NCI-H748 treated with DMSO at 0.1 percent for 48 hours (cell line): ENCODE measurements around the gene SGPL1.
A peak's percentile ranks its signal among the peaks of the same experiment; 100 is the strongest.

Experiments used
- DNase-seq: peaks from one replicate; lab custom pipeline; 2025; lab: John Stamatoyannopoulos, UW

SGPL1 gene

DNA sequence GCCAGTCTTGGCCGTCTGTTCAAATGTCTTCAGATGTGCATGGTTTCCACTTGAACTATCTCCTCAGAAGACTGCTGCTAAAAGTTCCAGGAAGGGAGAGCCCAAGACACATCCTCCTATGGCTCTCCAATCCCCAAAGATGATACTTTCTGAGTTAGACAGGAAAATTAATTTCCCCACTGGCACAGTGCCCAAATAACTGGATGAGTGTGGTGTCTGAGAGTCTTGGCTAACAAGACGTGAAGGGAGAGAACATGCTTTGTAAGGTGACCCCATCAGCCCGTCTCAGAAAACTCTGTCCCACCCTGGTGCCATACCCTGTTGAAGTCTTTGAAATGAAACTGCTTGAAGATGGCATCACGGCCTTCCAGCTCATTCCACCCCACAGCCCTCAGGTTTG, 69.7 kb downstream of the SGPL1 start:
- DNase-seq: no peak

DNA sequence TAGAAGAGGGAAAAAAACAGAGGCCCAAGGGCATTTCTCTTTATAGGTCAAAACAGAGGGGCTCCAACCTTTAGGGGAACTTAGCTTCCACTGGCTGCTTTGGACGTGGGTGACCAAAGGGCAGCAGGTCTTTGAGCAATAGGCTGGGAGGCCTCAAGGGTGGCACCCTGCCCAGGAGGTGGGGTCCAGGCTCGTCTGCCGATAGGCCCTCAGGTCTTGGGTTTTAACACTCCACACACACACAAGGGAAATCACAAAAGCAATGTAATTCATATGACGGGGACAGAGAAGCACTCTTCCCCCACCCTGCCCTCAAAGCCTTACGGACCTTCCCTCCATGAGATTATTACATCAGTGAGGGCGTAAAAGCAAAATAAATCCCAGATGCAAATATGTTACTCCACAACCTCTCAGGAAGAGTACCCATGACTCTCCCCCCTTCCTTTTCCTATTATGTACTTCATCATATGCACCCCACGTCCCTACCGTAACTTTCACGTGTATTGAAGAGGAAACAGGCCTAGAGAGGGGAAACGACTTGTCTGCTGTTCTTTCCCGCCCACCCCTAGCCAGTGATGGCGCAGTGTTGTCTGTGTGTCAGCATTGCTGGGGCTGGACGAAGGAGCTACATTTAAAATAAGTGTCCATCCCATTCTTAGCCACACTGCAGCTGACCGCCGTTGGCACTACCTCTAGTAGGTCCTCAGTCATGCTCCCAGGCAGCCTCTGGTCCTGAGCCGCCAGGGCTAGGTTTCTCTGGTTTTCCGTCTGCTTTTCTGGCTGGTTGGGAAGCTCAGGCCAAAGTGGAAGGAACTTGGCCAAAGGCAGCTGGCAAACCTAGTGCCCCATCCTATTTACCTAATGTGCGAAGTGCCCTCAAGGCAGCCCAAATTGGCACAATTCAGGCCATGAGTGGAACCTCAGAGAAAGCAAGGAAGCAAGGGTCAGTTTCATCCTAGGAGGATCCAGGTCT, 70.5 kb downstream of the SGPL1 start:
- DNase-seq: no peak

DNA sequence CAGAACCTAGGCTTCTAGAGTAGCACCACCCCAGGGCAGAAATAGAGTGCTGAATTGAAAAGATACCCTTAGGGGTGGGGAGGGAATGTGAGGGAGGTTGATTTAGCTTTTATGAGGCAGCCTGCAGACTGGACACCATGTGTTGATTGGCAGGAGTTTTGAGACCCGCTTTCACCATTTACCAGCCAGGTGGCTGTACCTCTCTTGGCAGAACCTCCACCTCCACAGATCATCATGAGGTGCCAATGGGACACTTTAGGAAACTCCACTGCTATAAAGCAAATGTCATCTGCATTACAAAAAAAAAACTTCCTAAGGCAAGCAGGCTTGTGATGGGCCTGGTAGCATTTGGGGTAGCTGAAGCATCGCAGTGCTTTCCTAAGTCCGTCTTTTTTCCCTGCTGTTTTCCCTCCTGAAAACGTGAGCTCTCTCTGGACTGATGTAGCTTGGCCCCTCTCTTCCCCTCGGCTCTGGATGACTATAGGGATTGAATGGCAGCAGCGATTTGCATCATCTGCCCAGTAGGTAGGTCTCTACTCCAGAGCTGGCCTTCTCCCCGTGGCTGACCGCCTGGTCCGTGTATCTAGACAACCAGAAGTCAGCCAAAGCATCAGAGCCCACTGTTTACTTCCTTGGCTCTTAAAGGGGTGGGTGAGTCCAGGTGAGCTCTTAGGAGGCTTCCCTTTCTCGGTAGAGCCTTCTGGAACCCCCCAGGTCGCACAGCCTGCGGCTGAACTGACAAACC, 71.3 kb downstream of the SGPL1 start:
- DNase-seq: no peak

DNA sequence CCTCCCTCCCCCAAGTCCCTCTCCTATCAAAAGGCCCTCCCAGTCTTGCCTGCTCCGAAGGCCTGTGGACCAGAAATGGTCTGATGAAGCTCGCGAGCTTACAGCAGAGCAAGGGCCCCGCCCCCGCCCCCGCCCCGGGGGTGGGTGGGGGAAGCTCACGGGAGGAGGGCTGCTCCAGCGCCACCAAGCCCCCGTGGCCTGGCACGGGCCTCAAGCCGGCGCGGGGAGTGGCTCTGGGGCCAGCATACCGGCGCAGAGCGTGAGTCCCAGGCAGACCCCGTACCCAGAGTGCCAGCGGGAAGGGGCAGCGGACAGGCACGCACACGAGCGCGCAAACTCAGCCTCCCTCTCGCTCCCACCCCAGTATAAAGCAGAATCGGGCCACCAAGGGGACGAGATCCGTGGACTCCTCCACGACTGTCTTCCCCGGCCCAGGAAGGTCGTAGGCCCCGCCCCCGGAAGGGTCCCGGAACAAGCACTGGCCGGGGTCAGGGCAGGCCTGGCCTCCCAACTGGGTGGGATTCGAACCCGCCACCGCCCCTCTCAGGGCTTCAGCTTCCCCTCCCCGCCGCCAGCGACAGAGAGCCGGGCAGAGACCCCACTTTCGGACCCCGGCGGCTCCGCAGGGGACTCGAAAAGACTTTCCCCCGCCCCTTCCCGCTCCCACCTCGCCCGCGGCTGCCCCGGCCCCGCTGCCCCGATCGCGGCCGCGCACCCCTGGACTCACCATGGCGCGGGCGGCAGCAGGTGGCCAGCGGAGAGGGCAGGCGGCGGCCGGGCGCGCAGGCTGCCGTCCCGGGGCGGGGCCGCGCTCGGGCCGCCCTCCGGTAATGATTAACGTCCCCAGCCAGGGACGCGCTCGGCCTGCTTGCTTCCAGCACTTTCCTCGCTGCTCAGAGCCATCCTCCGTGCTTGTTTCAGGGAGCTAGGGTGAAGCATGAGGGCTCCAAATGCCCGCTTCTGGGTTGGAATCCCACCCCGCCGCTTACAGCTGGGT, 72.4 kb downstream of the SGPL1 start, which contains the start of gene PCBD1:
PCBD1 (minus strand) TSS at position 762 of the 997 bp plus-strand sequence; CDS start at position 730, 32 bp downstream.
- peak; percentile 12 for DNase-seq

DNA sequence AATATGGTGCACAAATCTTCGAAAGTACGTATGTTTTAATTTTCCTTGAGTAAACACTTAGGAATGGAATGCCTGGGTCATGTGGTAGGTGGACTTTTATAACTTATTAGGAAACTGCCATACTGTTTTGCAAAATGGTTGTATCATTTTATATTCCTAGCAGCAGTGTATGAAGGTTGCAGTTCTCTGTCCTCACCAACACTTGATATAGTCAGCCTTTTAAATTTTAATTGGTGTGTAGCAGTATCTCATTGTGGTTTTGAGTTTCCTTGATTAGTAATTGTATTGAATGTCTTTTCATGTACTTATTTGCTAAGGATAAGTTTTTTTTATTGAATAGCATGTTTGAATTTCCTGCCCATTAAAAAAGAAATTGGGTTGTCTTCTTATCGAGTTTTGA, 73.5 kb downstream of the SGPL1 start:
- DNase-seq: no peak

DNA sequence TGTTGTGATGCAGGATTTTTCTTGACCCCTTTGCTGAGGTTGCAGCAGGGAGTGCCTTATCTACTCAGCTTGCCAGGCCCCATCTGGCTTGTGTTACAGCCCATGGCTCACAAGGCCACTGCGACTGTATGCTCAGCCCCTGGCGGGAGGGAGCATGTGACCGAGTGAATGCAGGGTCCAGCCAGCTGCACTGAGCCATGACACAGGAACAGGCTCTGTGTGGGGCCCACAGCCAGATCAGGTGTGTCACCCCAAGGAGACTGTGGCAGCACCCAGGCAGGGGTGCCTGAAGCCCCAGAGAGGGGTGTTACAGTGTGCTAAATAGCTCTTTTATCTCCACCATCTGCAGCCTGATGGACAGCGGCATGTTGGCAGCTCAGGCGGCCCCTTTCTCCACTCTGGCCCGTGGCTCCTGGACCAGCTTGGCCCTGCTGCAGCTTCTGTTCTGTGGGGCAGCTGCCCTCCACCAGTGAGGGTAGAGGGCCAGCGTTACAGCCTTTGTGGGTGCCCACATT, 75.2 kb downstream of the SGPL1 start:
- no peak for DNase-seq

DNA sequence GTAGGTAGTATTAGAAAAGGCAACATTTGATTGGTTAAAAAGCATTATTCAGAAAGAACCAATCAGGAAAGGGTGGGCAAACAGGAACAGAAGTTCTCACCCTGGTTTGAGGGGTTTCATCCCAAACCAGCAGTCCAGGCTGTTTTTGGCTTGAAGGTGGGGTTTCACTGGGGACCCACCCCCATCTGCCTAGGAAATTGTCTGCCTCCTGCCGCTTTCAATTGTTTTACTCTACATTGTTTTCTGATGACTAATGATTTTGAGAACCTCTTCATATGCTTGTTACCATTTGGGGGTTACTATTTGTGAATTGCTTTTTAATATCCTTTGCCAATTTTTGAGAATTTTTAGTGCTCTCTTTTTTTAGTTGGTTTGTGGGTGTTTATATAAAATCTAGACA, 75.9 kb downstream of the SGPL1 start:
- DNase-seq: no peak

DNA sequence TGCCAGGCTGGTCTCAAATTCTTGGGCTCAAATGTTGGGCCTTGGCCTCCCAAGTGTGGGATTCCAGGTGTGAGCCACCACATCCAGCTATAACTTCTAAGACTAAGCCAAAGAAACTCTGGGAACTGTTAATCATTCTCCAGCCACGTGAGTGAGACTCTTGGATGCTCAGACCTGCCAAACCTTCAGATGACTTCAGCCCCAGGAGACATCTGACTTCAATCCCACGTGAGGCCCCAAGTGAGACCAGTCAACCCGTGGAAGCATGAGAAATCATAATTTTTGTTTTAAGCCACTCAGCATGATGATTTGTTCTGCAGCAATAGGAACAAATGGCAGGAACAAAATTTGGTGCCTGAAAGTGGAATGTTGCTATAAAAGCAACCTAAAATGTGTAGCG, 76.9 kb downstream of the SGPL1 start:
- DNase-seq: no peak

DNA sequence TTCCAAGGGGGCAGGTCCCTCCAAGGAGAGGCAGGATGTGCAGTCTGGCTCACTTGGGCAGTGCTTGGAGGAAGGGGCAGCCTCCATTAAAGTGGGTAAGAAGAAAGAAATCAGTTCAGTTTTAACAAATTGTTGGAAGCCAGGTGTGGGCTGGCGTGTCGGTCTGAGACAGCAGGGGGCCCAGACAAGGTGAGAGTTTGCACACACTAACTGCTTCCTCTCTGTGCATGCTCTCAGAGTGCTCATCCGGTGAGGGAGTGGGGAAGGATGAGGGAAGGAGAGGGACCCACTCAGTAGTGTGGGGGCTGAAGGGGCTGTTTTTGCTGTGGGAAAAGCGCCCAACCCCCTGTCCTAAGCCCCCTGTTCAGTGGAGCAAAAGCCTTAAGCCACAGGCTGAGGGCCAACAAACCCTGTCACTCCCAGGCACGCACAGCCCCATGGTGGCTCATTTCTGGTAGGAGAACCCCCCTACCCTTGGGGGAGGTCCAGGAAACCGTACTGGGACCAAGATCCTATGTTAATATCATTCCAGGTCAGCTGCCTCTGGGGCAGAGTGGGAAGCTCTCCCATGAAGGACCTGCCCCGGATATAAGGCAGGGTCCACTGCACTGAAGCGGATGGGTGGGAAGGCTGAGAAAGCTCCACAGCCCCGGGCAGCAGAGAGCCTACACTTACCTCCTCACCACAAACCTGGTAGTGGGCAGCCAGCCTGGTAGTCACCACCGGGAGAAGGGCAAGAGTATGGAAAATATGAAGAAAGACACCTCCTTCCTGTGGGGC, 77.7 kb downstream of the SGPL1 start:
- DNase-seq: no peak

DNA sequence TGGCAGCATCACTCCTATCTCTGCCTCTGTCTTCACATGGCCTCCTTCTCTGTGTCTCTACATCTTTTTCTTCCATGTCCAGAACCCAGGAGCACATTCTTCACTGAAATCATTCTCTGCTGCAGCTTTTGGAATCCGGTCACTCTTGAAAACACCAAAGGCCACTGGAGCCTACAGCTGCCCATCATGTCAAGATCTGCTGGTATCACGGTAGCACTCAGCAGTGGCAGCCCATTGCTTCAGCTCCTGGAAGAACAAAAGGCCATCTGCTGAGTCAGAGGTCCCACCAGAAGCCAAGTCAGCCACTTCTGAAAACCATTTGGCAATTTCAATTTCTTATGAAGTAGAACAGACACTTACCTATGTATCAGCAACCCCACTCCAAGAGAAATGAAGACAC, 78.7 kb downstream of the SGPL1 start:
- DNase-seq: no peak

DNA sequence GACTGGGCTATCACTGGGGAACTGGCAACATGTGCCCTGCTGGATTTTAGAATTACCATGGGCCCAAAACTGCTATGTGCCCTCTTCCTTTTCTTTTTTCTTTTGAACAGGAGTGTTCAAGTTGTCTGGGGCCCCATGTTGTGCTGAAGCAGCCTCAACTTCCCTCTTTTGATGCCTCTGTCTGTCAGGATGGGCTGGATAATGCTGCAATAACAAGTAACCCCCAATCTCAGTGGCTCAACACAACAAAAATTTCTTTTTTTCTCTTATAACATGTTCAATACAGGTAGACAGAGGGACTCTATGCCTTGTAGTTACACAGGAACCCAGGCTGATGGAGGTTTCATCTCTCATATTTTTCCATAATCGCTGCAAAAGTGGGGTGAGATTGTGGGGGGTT, 80.8 kb downstream of the SGPL1 start:
- DNase-seq: no peak

DNA sequence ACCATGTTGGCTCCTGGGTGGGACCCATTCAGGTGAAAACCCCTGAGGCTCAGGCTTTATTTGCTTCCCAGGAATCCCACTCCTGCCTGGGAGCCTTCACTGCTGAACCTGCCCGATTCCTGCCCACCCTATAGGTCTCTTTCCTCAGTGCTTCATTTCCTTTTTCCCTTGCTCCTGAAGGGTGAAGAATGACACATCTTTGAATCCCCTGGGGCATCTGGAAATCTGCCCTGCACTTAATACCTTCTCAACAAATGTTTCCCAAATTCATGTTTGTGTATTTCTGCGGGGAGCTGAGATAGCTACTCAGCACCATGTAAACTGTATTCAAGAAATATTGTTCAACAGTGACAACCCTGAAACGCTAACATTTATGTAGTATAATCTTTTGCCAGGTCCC, 82.9 kb downstream of the SGPL1 start:
- no peak for DNase-seq

DNA sequence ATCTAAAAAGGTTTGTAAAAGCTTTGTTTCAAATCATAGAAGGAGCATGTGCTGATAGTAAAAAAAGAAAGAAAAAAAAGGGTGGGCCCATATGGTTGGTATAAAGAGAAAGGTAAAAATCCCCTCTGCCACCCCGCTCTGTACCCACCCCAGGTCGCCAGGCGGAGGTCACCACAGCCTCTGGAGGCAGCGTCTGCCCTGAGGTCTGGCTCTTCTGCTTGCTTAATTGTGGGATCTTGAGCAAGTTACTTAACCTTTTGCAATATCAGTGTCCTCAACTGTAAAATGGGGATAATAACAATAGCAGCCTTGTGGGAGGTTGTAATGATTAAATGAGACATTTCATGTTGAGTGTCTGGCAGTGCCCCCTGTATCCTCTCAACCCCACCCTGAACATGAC, 83.3 kb downstream of the SGPL1 start:
- no peak for DNase-seq

DNA sequence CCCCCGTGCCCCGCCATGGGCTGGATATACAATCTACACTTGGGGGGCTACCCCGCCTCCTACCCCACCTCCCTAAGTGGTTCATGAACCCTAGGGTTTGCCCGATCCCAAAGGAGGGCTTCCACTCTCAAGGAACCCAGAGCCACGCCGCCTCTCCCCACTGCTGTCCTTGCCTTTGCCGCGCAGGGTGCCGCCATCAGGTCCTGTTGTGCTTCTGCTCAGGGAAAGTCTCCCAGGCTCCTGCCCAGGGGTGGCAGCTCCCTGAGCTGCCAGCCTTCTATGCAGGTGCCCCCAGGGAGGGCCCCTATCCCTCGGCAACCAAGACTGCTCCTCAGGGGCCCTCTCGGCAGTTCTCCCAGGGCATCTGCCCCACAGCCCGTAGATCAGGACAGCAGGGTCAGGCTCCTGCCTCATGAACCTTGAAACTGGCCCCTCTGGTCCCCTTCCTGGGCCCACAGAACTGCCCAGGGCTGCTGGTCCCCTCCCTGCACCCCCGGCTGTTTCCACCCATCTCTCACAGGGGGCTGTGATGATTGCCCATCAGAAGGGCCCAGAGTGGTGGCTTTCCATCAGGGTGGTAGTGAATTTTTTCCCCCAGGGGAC, 85.6 kb downstream of the SGPL1 start:
- no peak for DNase-seq

DNA sequence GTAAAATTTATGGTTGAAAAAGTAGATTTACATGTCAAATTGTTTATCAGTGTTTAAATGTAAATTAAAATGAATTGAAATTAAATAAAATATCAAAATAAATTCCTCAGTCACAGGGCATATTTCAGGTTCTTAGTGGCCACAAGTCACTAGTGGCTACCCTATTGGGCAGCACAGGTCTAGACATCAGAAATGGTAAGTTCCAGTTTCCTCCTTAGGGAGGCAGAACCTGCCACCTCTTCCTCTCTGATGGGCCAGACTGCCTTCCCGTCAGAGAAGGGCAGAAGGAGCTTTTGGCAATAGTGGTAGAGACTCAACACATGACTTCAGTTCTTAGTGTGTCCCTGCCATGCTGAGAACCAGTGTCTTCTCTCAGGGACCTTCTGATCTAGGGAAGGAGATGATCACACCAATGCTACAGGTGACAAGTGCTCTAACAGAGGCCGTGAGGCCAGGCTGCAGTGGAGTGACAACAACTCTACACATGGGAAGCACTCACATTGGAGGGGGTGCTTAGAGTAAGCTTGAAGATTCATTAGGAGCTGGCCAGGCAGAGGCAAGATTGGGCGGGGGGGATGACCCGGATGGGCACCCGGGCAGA, 87.0 kb downstream of the SGPL1 start:
- DNase-seq: no peak

DNA sequence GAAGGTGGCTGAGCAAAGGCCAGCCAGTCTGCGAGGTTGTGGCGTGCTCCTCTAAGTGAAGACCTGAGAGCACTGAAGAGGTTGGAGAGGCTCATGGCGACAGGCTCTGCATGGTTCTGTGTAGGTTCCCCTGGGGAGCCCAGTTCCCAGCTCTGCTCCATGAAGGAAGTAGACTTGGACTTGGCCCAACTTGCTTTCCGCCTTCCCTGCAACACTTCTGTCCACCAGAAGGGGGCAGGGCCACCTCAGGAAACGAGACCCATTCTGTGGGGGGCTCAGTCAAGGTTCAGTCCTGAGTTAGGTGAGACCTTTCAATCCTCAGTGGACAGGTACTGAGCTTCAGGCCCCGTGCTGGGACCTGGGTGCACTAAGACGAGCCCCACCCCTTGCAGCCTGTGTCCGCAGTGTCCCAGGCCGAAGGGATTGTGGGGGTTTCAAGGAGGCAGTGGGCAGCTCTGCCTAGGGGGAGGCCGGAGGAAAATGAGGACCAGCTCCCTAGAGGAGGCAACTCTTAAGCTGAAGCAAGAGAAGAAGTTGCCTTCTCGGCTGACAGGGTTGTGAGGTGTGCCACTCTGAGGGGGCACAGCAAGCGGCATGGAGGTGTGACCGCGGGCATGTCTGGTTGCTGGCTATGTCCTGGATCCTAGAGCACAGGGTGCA, 87.6 kb downstream of the SGPL1 start:
- no peak for DNase-seq

DNA sequence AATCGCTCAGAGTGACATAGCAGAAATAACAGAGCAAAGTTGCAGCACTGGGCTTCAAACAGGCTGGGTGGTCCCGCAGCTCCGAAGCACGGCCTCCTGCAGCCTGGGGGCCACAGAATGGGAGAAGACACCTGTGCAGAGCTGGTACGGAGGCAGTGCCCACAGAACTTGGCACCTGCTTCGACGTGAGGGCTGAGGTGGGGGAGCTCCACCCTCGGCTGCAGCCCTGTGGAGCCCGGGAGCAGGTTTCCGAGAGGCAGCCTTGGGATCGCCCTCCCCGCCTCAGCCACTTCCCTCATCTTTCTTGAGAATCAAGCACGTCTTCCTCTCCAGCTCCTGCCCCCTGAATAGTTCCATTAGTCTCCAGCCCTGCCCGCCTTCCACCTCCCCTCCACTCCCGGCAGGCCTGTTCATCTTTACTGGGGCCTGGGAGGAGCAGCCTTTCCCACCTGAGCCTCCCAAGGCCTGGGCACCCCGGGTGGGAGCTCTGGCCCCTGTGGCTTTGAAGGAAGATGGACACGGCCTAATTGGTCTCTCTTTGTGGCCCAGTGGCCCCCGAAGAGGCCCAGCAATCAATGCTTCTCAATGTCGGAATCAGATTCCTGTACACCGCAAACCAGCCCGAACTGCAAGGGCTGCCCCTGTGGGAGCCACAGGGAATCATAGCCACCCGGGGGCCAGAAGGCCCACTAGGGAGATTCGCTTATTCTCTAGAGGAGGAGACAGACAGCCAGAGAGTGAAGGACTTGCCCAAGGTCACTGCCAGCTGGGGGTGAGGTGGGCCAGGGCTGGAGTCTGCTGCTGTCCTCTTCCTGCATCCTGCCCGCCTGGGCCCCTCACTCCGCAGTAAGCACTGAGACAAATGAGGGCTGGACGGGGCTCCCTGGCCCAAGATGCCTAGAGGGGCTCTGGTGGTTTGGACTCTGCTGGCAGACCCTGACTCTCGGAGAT, 89.6 kb downstream of the SGPL1 start:
- DNase-seq: no peak
